GM18507 (cell line): ENCODE measurements around the gene CERS6.

Experiments used
- DNase-seq: peaks from one replicate; pipeline ENCODE4 v3.0.0; 2011; ENCODE audit warnings: low read depth; ENCODE audit not compliant: insufficient read length; ENCODE audit errors: extremely low spot score
- FAIRE-seq: peaks from 2 replicates; lab custom pipeline; 2011; peaks lifted over from hg19 to GRCh38; lab: Jason Lieb, UNC

CERS6 gene

DNA sequence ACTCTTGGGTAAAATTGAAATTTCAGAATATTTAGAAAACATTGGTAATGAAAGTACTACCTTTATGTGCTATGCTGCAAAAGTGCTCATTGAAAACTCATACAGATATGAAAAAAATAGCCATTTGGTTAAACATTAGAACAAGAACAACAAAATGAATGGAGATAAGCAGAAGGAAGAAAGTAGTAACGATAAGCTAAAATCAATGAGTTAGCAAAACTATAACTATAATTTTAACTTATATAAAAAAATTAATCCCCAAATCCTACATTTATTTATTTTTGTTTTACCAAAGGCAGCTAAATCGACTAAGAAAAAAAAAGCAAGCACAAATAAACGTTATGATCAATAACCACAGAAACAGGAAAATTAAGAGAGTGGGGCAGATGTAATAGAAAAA is 99.2 kb downstream of the CERS6 start:
- no peak for DNase-seq
- FAIRE-seq, result peak; percentile 21

DNA sequence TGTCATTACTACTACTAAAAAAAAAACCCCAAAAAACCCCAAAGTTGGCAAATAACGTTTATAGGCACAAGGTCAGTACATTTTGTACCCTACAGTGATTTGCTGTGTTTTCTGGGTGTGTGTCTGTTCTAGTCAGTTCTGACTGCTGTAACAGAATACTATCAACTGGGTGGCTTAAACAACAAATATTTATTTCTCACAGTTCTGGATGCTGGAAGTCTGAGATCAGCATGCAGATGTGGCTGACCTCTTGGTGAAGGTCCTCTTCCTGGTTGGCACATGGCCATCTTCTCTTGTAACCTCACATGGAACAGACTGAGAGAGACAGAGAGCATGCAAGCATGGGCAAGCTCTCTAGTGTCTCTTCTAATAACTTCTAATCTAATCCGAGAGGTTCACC is 103.1 kb downstream of the CERS6 start:
- no peak for DNase-seq
- no peak for FAIRE-seq

DNA sequence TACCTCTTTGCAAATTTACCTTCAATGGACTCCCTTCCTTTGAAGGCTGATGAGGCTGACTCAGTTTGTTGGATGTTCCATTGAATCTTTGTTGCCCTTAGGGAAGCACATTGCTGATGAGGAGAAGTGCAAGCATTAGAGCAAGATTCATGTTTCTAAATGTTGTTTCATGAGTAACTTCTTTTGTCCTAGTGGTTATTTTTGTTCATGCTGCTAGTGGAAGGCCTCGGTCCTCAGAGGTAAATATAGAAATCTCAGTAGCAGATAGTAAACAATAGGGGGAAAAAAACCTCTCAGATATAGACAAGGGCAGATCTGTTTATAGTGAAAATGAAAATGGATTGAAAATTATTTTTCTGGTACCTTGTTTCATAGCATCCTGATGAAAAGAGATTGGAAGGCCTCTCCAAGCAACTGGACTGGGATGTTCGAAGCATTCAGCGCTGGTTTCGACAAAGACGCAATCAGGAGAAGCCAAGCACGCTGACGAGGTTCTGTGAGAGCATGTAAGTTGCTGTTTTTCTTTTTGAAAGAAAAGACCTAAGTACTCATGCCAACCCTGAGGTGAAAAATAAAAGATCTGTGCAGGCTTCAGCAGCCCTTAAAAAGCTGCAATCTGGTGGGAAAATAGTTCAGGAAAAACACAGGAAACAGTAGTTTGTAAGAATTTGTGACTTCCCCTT is 104.9 kb downstream of the CERS6 start:
- peak; percentile 51 for FAIRE-seq
- no peak for DNase-seq

DNA sequence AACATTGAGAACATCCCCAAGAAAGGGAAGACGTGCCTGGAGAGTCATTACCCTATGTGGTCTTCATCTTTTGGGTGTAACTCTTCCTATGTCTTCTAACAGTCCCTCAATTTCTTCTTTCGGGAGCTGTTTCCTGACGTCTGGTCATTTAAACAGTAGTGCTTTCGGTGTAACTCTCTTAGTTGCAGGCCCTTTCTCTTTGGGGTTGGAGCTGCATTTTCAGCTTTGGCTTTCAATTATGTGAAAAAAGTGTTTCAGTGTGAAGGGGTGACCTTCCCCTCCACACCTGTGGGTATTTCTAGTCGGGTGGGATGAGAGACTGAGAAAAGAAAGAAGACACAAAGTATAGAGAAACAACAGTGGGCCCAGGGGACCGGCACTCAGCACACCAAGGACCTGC is 105.9 kb downstream of the CERS6 start:
- DNase-seq (no peak), FAIRE-seq (no peak)

DNA sequence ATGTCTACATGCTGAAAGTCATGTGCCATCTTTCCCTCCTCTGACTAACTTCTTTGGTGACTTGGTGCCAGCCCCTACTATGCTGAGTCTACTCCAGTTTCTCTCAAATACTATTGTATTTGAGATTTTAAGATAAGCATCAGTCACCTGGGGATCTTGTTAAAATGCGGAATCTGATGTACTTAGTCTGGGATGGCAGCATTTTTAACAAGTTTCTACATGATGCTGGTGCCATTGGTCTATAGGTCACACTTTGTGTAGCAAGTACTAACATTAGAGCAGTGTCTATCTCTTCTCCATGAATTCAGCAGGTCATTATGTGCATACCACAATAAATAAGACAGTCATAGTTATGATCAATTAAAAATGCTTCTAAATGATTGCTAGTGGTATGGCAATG is 106.9 kb downstream of the CERS6 start:
- no peak for DNase-seq
- FAIRE-seq, result no peak

DNA sequence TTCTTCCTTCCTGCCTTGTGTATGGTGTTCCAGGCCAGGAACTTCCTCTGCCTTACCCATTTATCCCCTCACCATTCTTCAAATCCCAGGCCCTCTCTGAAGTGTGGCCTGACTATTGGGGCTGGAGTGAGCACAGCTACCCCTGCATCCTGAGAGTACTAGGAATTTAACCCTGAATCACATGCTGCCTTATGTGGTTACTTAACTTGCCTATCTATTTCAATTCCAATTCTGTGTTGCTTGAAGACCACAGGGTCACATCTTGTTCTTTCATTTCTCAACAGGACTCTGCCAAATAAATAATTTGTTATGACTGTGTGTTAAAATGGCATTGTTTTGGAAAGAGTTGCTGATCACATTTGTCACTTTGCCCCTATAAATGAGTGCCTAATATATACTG is 108.6 kb downstream of the CERS6 start:
- DNase-seq (no peak), FAIRE-seq (peak; percentile 47)

DNA sequence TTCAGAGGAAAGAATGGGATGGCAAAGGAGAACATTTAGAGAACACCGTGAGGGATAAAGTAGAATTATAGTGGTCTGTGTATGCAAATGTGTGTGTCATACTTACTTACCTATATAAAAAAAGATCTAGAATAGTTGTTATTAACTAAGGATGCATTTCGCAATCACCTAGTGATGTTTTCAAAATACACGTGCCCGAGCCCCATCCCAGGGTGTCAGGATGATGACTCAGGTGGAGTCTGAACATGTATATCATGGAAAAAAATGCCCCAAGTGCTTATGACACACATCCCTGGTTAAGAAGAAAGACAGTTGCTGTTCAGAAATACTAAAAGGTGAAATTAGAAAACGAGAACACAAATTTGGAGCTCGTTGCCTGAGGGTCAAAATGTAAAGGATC is 109.0 kb downstream of the CERS6 start:
- no peak for FAIRE-seq
- no peak for DNase-seq

DNA sequence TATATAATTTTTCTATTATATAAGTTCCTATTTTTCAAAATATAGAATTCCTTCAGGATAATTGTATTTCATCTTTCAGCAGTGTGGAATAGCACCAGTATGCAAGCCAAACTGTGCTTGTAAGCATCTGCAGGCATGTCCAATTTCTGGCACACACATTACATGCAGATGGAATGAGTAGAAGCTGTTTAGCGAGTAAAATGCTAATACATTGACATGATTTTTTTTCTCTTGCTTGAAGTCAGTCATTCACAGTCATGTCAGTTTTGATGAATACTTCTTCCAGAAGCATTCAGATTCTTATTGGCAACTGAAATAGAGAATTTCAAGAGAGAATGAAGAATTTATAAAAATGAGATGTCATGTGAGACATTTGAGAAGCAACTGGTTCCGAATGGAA is 109.4 kb downstream of the CERS6 start:
- FAIRE-seq (no peak), DNase-seq (no peak)

DNA sequence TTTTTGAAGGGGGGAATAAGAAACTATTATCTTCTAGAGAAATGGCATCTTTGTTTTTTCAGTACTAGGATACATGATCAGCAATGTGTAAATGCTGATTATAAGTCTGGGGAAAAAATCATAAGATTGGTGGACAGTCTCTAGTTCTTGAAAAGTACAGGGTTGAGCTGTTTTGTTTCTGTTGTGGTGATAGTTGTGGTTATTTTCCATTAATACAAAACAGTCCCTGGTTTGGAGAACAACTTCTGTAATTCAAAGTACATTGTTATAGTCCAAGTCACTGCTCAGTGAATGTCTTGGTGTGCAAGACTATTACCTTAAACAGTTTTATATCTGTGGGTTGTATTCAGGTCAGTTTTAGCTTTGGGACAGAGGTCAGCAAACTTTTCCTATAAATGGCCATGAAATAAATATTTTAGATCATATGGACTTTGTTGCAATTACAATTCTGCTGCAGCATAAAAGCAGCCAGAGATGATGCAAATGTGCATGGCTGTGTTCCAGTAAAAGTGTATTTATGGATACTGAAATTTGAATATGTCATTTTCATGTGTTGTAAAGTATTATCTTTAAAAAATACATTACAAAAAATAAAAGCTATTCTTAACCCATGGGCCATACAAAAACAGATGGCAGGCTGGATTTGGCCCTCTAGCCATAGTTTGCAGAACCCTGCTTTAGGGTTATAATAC is 111.0 kb downstream of the CERS6 start:
- FAIRE-seq, result peak; percentile 58

DNA sequence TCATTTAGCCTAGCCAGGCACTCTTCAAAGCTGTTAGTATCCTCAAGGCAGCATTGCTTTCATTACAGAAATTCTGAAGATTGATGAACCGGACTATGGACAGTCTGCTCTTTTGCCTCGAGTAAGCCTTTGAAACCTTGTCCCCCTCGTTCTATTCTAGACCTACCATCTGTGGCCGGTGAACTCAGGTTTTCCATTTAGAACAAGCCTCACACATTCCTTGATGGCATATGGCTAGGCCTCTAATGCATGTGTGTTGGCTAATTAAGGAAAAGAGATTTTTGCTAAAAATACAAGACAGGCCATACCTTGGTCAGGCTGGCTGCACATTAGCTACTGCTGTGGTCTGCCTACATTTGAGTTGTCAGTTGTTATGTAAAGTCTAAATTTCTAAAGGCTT is 111.8 kb downstream of the CERS6 start:
- no peak for FAIRE-seq

More for the DNA sequence above, 111.0 kb downstream of the CERS6 start:
- DNase-seq, result no peak

DNA sequence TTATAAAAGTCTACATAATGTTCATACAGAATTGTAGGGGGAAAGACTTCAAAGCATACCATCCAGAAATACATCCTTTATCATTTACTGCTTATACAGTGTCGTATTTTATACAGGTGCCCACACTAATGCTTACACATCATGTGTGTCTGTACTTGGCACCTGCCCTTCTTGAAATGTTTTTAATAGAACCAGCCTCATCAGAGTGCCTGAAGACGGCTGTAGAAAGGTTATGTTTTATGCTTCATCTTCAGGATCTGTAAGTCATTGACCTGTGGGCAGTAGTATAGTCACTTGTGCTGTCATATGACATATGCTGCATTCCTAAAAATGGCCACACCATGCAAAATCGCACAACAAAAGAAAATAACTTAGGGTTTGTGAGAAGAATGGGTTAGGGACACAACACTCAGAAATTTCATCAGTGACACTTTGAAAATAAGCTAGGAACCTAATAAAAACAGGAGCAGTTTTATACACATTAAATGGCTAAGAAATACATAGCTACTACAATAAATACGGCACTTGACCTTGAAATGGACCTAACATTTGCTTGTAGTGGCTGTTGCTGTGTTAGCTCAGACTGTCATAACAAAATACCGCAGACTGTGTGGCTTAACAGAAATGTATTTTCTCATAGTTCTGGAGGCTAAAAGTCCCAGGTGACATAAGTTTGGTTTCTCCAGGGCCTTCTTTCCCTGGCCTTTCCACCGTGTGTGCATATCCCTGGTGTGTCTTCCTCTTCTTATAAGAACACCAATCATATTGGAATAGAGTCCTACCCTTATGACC is 112.6 kb downstream of the CERS6 start:
- no peak for DNase-seq
- no peak for FAIRE-seq

More for the DNA sequence above, 111.8 kb downstream of the CERS6 start:
- DNase-seq, result no peak

DNA sequence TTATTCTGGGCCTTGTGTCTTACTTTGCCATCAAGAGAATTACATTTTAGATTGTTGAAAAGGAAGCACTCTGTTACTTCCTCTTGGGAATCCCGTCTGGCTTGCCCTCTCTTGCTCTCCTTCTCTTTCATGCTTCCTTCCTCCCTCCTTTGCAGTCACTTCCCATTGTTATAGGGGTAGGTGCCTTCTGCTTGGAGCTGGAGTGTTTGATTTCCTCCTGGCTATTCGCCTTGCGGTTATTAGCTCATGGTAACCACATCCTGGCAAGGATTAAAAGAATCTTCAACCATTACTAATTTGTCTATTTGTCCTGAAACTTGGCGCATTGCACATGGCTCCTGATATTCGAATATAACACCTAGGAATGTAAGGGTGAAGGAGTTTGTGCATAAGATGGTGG is 115.0 kb downstream of the CERS6 start:
- FAIRE-seq (no peak), DNase-seq (no peak)

DNA sequence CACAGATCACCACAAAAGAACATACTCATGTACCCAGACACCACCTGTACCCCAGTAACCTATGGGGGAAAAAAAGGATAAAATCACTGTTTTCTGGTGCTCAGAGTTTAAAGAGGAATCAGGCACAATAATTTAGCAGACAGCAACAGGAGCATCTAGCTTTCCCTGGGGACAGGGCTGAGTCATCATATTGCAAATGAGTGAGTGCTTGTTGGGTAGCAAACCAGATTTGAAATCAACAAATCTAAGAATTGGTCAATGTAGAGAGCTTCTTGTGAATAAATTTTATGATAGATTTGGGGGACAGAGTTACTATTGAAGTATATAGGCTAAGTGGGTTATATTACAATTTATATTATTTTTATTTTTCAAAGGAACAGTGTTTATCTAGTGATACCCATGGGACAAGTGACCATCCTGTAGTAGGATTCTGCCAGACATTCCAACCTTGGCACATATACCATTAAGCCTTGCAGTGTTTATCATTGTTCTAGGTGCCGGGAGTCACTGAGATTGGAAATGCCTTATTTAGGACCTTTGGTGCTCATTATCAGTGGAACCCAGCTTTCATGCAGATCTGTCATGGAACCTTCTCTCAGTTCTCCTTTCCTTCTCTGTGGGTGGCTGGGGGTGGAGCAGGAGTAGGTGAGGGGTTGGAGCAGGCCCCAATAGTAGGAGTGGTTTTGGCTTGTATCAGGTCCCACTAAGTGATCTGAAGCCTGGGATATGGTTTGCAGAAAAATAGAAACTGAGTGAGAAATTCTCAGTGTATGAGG is 117.2 kb downstream of the CERS6 start:
- peak; percentile 29 for FAIRE-seq

DNA sequence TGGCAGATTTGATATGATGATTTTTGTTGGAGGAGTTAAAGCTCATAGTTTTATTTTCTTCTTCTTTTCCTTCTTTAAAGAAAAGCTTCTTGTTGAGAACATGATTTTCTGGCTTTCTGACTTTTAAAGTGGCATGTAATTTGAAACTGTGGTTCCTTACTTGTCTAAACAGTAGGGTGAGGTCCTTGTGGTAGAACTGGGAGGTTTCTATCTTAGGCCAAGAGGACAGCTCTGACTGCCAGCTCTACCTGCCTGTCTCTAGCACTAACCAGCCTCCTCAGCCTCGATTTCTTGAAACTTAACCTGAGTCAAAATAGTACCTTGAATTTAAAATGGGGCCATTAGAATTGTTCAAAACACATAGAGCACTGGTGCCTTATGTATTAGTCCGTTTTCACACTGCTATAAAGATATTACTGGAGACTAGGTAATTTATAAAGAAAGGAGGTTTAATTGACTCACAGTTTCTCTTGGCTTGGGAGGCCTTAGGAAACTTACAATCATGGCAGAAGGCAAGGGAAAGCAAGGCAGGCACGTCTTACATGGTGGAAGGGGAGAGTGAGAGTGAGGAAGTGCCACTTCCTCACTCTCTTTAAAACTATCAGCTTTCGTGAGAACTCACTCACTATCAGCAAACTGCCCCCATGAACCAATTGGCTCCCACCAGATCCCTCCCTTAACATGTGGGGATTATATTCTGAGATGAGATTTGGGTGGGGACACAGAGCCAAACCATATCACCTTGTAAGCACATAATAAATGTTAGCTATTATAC is 119.0 kb downstream of the CERS6 start:
- DNase-seq (no peak), FAIRE-seq (peak; percentile 9)

More for the DNA sequence above, 117.2 kb downstream of the CERS6 start:
- DNase-seq, result no peak

DNA sequence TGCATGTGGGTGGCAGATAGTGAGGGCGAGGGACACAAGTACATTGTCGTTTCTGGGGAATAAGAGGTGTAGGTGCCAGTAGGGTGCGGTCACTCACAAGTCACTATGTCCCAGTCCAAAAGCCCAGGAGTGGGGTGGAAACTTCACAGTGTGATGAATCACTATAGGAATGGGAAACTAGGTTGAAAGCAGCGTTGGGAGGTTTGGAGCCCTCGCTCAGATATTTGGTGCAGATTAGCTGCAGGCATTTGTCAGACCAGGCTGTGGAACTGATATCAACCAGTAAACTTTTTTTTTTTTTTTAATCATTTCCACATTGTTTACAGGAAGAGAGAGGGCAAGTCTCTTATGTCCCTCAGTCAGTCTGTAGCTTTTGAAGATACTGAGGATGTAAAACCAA is 121.8 kb downstream of the CERS6 start:
- FAIRE-seq (no peak), DNase-seq (no peak)

DNA sequence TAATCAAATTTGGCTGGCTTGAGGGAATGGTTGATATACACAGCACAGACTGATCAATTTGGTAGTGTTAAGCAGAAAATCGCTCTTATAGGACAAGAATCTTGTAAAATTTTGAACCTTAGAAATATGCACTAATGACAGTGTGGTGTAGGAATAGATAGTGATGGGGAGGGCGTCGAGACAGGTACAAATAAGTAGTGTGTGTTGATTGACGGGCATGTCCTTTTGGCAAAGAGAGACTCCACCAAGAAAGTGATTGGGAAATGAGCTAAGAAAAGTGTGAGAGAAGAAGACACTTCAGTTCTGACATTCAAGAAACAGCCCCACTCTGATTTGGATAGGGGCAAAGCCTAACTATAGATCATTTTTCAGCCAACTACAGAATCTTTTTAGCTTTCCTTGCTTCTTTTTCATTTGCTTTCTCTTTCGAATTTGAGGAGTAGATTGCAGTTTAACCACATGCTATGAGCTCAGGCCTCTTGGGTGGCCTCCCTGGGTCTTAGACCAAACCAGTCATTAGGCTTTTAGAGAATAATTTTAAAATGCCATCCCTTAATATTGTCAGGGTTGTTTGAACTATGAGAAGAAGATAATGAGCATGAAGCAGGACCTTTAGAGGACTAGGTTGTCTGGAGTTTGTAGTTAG is 127.1 kb downstream of the CERS6 start:
- FAIRE-seq, result peak; percentile 80
- no peak for DNase-seq

DNA sequence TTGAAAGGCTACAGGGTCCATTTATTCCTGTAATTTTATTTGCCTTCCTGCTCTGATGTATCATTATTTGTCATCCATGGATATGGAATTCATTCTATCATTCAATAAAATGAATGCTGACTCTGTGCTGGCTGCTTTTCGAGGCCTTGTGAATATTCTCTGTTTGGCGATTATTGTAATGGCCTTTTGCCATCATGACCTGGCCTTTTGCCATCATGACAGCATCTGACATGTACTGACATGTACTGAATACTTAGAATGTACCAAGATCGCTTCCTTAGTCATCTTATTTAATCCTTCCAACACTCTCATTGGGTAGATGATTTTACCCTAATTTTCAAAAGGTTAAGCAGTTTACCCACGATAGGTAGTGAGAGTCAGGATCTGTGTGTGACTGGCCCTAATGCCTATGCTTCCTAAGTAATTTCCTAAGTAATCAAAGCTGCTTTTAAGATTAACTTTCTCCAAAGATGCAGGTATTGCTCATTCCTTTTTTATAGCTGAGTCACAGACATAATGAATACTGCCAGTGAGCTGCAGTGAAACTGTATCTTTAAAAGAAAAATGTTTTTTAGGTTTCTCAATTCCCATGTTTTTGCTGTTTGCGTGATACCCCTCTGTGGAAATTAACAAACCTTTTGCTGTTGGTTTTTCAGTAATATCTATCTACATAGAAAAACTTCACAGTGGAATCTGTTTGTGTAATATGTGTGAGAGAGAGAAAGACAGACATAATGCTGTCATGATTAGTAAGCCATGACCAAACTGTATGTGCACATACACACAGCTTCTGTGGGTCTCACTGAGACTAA is 127.8 kb downstream of the CERS6 start:
- FAIRE-seq (peak; percentile 62), DNase-seq (no peak)

DNA sequence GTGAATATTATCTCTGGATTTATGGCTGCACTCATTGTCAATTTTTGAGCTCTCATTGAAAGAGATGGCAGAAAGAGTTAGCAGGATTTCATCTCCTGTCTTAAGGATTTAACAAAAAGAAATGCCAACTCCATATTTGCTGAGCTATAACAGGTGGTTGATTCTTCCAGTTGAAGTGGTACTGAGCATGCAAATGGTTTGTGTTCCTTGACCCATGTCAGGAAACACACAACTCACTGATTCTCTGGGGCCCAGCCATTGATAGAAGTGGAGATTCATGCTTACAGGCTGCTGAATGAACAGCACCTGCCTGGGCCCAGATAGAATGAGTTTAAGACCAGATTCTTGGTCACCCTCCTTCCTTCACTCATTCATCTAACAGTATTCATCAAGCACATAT is 128.8 kb downstream of the CERS6 start:
- DNase-seq (no peak), FAIRE-seq (peak; percentile 62)
